ENCODE data around the gene PAK2. TPM values are rescaled to one million over a fixed set of nuclear protein-coding genes. Genes with fewer than 3 reads are reported as not detected.

Gene PAK2
- total RNA-seq, 1 experiment from 2014 or later = 69.6 TPM

DNA sequence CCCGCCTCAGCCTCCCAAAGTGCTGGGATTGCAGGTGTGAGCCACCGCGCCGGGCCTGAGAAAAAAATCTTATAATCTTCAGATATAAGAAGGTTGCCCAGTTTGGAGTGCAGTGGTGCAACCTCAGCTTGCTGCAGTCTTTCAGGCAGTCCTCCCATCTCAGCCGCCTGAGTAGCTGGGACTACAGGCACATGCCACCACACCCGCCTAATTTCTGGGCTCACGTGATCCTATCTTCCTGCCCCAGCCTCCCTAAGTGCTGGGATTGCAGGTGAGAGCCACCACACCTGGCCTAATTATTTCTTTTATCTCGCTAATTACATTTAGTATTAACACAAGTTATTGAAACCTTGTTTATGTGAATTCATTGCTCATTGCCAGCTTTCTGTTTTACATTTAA is 13.5 kb downstream of the PAK2 start:
- peaks cover 9 to 13% of the 10 kb centered on the region in 2 experiments; a peak in 2 of 4 replicates for H3K9me3 ChIP-seq (ENCODE audit: control insufficient read depth in 1 of 2, insufficient read depth in 1 of 2, low read depth in 1 of 2, low read length in 2 of 2)
- H3K27ac ChIP-seq (ENCODE audit: low read depth, low read length) = no peak overlapping the region
- H3K27me3 ChIP-seq (ENCODE audit: insufficient read depth, low read length) = no peaks in the 10 kb centered on the region
- intact Hi-C loops (cut with micrococcal nuclease) = no loop called here
- CTCF ChIA-PET = no interaction called here
- DNase-seq (ENCODE audit: low read depth, low spot score) (no peak), ATAC-seq (no peak)
- RAD21 ChIA-PET (ENCODE audit: low non-redundant PET in 1 of 2, low total read pairs in 2 of 2, uncharacterized antibody in 2 of 2, unreplicated experiment in 2 of 2) = no interaction called here
- H3K9ac ChIP-seq (ENCODE audit: low read length) = no peak overlapping the region
- POLR2A ChIA-PET = no interaction called here
- peaks cover 0 to 25% of the 10 kb centered on the region in 2 experiments; a peak in 1 of 4 replicates for H3K36me3 ChIP-seq (ENCODE audit: control insufficient read depth in 1 of 2, insufficient read depth in 2 of 2, low read length in 2 of 2)
- BruUV-seq (replicated peaks) = no TSS peak
- peaks cover 13% of the 10 kb centered on the region; the same call in 1 of the 2 replicates for H4K20me1 ChIP-seq (ENCODE audit: insufficient read depth)
- peaks cover 96% of the 10 kb centered on the region for H3K79me2 ChIP-seq (ENCODE audit: insufficient read depth, low read length)
- no peak overlapping the region for H3K4me2 ChIP-seq (ENCODE audit: low read length)
- no peak overlapping the region for H3K4me3 ChIP-seq (replicated peaks in 1 of 2; ENCODE audit: low read depth in 1 of 2, low read length in 2 of 2)
- H3K9me2 ChIP-seq (ENCODE audit: insufficient read depth) = no peaks in the 10 kb centered on the region
- no peak overlapping the region for H2AFZ ChIP-seq (ENCODE audit: low read depth, low read length, poor library complexity, severe bottlenecking)
- no peak for TF ChIP-seq SRF (IDR thresholded peaks at IDR 0.05; ENCODE audit: low read depth)
- H3K4me1 ChIP-seq (ENCODE audit: control insufficient read depth in 1 of 2, insufficient read depth in 2 of 2, low read length in 2 of 2) = peaks cover 0 to 3% of the 10 kb centered on the region in 2 experiments; a peak in 1 of 4 replicates

DNA sequence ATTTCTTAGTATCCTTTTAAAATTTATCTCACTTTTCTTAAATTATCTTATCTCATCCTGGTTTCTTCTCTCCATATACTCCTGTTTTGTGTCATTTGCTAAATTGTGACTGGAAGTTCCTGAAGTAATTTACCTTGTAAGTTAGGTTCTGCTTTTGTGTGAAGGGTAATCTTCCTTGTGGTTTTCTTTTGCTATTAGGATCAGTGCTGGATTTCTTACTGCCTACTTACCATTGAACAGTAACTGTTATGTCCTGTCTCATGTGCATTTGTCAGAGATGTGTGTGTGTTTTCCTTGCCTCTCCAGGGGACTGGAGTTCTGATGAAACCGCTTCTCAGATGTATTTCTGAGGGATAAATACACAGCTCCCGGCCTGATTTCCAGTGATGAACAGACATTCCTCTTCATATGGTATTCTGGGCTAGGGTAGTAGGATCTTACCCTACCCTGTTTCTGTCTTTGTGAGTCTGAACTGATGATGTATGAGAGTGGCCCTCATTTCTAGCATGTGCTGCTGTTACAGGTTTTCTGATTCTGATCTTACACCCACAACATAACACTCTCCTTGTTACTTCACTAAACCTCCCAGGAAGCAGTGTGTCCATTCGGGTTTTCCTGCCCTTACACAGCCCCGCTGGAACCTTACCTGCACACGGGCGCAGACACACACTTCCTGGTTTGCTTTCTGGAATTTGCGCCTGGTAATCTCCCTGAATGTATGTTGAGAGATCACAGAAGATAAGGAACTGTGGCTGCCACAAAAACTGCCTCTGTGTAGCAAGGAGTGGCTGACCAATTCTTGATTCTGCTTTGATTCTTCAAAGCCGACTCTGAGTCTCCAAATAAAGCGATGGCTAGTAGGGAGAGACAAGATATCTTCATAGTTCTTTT is 14.7 kb downstream of the PAK2 start:
- no peak for ATAC-seq
- H3K36me3 ChIP-seq (ENCODE audit: control insufficient read depth in 1 of 2, insufficient read depth in 2 of 2, low read length in 2 of 2) = peaks cover 0 to 19% of the 10 kb centered on the region in 2 experiments; a peak in 1 of 4 replicates
- DNase-seq (ENCODE audit: low read depth, low spot score) = no peak
- H3K4me1 ChIP-seq (ENCODE audit: control insufficient read depth in 1 of 2, insufficient read depth in 2 of 2, low read length in 2 of 2) = peaks cover 0 to 3% of the 10 kb centered on the region in 2 experiments; a peak in 1 of 4 replicates
- peaks cover 6% of the 10 kb centered on the region; the same call in 1 of the 2 replicates for H4K20me1 ChIP-seq (ENCODE audit: insufficient read depth)
- no peaks in the 10 kb centered on the region for H3K9me2 ChIP-seq (ENCODE audit: insufficient read depth)
- H3K27me3 ChIP-seq (ENCODE audit: insufficient read depth, low read length) = no peaks in the 10 kb centered on the region
- no peak overlapping the region for H2AFZ ChIP-seq (ENCODE audit: low read depth, low read length, poor library complexity, severe bottlenecking)
- H3K79me2 ChIP-seq (ENCODE audit: insufficient read depth, low read length) = peaks cover 94% of the 10 kb centered on the region
- H3K27ac ChIP-seq (ENCODE audit: low read depth, low read length) = no peak overlapping the region
- CTCF ChIA-PET = no interaction called here
- no peak overlapping the region for H3K9ac ChIP-seq (ENCODE audit: low read length)
- peaks cover 9 to 13% of the 10 kb centered on the region in 2 experiments; a peak in 2 of 4 replicates for H3K9me3 ChIP-seq (ENCODE audit: control insufficient read depth in 1 of 2, insufficient read depth in 1 of 2, low read depth in 1 of 2, low read length in 2 of 2)
- no peak overlapping the region for H3K4me3 ChIP-seq (replicated peaks in 1 of 2; ENCODE audit: low read depth in 1 of 2, low read length in 2 of 2)
- RAD21 ChIA-PET (ENCODE audit: low non-redundant PET in 1 of 2, low total read pairs in 2 of 2, uncharacterized antibody in 2 of 2, unreplicated experiment in 2 of 2) = no interaction called here
- POLR2A ChIA-PET = no interaction called here
- H3K4me2 ChIP-seq (ENCODE audit: low read length) = no peak overlapping the region
- intact Hi-C loops (cut with micrococcal nuclease) = no loop called here
- no TSS peak for BruUV-seq (replicated peaks)
- TF ChIP-seq TCF7L2 (IDR thresholded peaks at IDR 0.05; ENCODE audit: borderline replicate concordance, extremely low read depth, insufficient read depth, insufficient read length) (no peak), ZFX (IDR thresholded peaks at IDR 0.05) (no peak), JUND (IDR thresholded peaks at IDR 0.05) (no peak), SIN3A (IDR thresholded peaks at IDR 0.05; ENCODE audit: low read depth) (no peak), EGR1 (IDR thresholded peaks at IDR 0.05; ENCODE audit: low read depth) (no peak), RAD21 (IDR thresholded peaks at IDR 0.05; ENCODE audit: low read depth) (no peak)
- TF ChIP-seq, protein P1, sequence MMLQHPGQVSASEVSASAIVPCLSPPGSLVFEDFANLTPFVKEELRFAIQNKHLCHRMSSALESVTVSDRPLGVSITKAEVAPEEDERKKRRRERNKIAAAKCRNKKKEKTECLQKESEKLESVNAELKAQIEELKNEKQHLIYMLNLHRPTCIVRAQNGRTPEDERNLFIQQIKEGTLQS (IDR thresholded peaks at IDR 0.05) = no peak

Measured in HCT116 (cell line).